Measurements from ENCODE around the gene SLC2A9.

Gene SLC2A9

DNA sequence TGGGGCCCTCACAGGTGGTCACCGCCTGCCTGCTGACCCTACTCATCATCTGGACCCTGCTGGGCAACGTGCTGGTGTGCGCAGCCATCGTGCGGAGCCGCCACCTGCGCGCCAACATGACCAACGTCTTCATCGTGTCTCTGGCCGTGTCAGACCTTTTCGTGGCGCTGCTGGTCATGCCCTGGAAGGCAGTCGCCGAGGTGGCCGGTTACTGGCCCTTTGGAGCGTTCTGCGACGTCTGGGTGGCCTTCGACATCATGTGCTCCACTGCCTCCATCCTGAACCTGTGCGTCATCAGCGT is 239.2 kb downstream of the SLC2A9 start:
- no peak for FAIRE-seq
- no peak for DNase-seq (ENCODE audit: insufficient read length, low spot score)
- TF ChIP-seq, protein P1, sequence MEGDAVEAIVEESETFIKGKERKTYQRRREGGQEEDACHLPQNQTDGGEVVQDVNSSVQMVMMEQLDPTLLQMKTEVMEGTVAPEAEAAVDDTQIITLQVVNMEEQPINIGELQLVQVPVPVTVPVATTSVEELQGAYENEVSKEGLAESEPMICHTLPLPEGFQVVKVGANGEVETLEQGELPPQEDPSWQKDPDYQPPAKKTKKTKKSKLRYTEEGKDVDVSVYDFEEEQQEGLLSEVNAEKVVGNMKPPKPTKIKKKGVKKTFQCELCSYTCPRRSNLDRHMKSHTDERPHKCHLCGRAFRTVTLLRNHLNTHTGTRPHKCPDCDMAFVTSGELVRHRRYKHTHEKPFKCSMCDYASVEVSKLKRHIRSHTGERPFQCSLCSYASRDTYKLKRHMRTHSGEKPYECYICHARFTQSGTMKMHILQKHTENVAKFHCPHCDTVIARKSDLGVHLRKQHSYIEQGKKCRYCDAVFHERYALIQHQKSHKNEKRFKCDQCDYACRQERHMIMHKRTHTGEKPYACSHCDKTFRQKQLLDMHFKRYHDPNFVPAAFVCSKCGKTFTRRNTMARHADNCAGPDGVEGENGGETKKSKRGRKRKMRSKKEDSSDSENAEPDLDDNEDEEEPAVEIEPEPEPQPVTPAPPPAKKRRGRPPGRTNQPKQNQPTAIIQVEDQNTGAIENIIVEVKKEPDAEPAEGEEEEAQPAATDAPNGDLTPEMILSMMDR (IDR thresholded peaks at IDR 0.05; ENCODE audit: insufficient read depth, missing control alignments), result no peak

DNA sequence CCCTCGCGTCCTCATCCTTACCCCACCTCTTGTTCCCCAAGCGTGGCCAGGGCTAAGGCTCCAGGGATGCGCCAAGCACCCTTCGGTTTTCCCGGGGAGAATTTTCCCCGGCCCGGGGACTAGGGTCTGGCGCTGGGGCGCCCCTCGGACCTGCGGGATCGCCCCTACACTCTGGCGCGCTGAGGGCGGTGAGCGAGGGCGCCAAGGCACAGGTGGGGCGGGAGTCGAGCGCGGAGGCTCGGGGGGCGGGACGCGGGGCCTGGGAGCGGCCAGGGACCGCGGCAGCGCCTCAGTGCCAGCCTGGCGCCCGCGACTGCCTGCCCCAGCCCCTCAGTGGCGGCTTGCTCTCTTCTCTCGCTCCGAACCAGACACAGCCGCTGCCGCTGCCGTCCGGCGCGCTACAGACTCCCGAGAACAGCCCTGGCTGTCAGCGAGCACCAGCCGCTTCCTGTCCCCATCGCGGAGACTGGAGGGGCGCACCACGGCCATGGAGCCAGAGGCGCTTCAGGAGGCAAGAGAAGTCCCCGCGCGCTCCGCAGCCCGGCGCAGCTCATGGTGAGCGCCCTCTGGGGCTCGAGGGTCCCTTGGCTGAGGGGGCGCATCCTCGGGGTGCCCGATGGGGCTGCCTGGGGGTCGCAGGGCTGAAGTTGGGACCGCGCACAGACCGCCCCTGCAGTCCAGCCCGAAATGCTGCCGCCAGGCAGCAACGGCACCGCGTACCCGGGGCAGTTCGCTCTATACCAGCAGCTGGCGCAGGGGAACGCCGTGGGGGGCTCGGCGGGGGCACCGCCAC is 239.8 kb downstream of the SLC2A9 start, which contains the start of gene DRD5:
Gene DRD5, plus strand, starts transcription at position 292 of the 793 bp plus-strand sequence. Its CDS starts 396 bp downstream, at position 688.
- DNase-seq (ENCODE audit: insufficient read length, low spot score) (no peak), FAIRE-seq (no peak)
- TF ChIP-seq, protein P1 (IDR thresholded peaks at IDR 0.05; ENCODE audit: insufficient read depth, missing control alignments), result no peak
